GM21367 (cell line): ENCODE results near the gene ZRANB3.
"Not testable (repeated sequence)": the region's sequence is repeated elsewhere in the genome, so short reads cannot be mapped to it uniquely, and the experiment has no call there.

Experiments used
- ATAC-seq: cut with Tn5 transposase; IDR thresholded peaks from one replicate; pipeline ENCODE4 v1.9.1; 2021; ENCODE audit not compliant: unreplicated experiment

The ZRANB3 gene

DNA sequence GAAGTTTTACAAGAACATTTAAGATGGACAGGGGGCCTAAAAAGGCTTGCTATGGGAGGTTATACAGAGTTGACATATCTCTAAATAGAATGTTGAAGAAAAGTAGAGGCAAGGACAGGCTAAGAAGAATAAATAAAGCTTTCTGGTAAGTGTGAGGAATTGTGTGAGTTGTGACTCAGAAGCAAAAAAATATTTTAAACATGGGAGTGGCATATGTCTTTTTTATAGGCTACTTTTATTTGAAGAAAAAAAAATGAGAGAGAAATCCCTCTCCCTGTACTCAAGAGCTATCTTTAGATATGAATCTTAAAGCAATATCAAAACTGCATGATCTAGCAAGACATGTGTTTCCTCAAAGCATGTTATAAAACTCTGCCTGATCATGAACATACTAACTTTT is 437.8 kb downstream of the ZRANB3 start:
- ATAC-seq: no peak

DNA sequence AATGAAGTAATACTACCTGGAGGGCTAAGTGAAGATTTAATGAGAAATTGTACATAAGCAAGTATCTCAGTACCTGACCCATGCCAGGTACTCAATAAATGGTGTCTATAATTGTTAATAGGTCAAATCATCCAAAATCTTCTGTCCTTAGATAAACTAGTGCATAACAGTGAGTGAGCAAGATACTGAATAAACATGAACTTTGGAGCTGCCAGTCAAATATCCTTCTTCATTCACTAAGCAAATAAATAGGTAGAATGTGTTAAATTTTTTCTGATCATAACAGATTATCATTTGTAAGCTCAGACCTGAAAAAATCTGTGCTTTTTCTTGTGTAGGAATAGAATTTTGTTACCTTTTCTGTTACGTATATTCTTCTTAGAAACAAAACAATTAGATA is 439.3 kb downstream of the ZRANB3 start:
- no peak for ATAC-seq

DNA sequence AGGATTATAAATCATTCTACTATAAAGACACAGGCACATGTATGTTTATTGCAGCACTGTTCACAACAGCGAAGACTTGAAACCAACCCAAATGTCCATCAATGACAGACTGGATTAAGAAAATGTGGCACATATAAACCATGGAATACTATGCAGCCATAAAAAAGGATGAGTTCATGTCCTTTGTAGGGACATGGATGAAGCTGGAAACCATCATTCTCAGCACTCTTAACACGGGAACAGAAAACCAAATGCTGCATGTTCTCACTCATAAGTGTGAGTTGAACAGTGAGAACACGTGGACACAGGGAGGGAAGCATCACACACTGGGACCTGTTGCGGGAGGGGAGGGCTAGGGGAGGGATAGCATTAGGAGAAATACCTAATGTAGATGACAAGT is 441.4 kb downstream of the ZRANB3 start:
- not testable (repeated sequence) for ATAC-seq
